Esophagus squamous epithelium (tissue), 4 donors: ENCODE results near the gene PTPRT.

ENCODE experiments used
- POLR2A ChIP-seq, 4 donors: fragments of 450-650 bp; IDR thresholded peaks; one replicate each; pipeline ENCODE4 v1.6.1; 2017; ENCODE audit warnings: antibody characterized with exemption in 4 of 4, mild to moderate bottlenecking in 4 of 4, moderate library complexity in 3 of 4
- TF ChIP-seq, protein P1 (sequence below), 6 experiments: fragments of 450-650 bp in 4 of 6; fragments of 200-600 bp in 2 of 6; sonication (generic) in 2 of 6; IDR thresholded peaks; one replicate each; pipeline ENCODE4 v1.5.1; 2016 to 2019; ENCODE audit warnings: antibody characterized with exemption in 6 of 6, mild to moderate bottlenecking in 4 of 6, moderate library complexity in 4 of 6

DNA sequence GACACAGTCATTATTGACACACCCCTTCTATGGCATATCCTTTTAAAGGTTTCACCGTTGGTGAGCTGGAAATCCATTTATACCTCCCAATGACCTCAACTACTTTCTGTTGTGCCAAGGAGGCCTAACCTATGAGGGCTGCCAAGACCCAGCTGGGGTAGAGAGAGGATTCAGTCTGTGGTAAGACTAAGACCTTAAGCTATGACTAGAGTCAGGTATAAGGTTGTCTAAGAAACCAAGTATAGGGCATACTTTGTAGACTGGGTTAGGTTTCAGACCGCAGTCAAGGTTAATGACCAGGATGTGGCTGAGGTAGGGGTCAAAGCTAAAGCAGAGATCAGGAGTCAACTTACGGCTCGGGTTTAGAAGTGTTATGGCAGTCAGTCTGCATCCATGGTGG lies 930.3 kb downstream of the PTPRT start:
- TF ChIP-seq POLR2A (IDR thresholded peaks at IDR 0.05) = no peak
- TF ChIP-seq, protein P1, sequence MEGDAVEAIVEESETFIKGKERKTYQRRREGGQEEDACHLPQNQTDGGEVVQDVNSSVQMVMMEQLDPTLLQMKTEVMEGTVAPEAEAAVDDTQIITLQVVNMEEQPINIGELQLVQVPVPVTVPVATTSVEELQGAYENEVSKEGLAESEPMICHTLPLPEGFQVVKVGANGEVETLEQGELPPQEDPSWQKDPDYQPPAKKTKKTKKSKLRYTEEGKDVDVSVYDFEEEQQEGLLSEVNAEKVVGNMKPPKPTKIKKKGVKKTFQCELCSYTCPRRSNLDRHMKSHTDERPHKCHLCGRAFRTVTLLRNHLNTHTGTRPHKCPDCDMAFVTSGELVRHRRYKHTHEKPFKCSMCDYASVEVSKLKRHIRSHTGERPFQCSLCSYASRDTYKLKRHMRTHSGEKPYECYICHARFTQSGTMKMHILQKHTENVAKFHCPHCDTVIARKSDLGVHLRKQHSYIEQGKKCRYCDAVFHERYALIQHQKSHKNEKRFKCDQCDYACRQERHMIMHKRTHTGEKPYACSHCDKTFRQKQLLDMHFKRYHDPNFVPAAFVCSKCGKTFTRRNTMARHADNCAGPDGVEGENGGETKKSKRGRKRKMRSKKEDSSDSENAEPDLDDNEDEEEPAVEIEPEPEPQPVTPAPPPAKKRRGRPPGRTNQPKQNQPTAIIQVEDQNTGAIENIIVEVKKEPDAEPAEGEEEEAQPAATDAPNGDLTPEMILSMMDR (IDR thresholded peaks at IDR 0.05) = no peak
